Tibial artery (tissue), 4 donors: ENCODE results near the gene ETV2.

Experiments used
- DNase-seq, 2 donors: peaks; one replicate each; pipeline ENCODE4 v3.0.0-alpha.2; 2019
- H3K27ac ChIP-seq, 2 donors: fragments of 200-600 bp; sonication (generic) in 1 of 2; 1 replicate in 1 of 2; 2 replicates in 1 of 2; pipeline ENCODE4 v1.5.1; 2018 to 2019; ENCODE audit warnings: mild to moderate bottlenecking in 1 of 2
- H3K27me3 ChIP-seq, 2 donors: fragments of 200-600 bp; sonication (generic) in 1 of 2; one replicate each; pipeline versions ENCODE4 v1.5.1 to v1.6.0; 2016 to 2019
- H3K36me3 ChIP-seq, 3 donors: fragments of 200-600 bp; sonication (generic) in 2 of 3; one replicate each; pipeline ENCODE4 v1.5.1; 2016 to 2019; ENCODE audit warnings: mild to moderate bottlenecking in 2 of 3
- H3K4me1 ChIP-seq, 4 donors: fragments of 200-600 bp; sonication (generic) in 2 of 4; 1 replicate in 3 of 4; 2 replicates in 1 of 4; pipeline ENCODE4 v1.5.1; 2016 to 2019
- H3K4me3 ChIP-seq, 2 donors: fragments of 200-600 bp; sonication (generic) in 1 of 2; 1 replicate in 1 of 2; 2 replicates in 1 of 2; pipeline ENCODE4 v1.5.1; 2018 to 2019; ENCODE audit warnings: mild to moderate bottlenecking in 2 of 2
- H3K9me3 ChIP-seq, 3 donors: fragments of 200-600 bp; sonication (generic) in 1 of 3; one replicate each; pipeline ENCODE4 v1.5.1; 2016 to 2019
- CTCF ChIP-seq, 2 experiments: fragments of 200-600 bp in 1 of 2; fragments of 450-650 bp in 1 of 2; IDR thresholded peaks; one replicate each; pipeline ENCODE4 v1.5.1; 2017 to 2019; ENCODE audit warnings: antibody characterized with exemption in 2 of 2, mild to moderate bottlenecking in 1 of 2, moderate library complexity in 1 of 2
- intact Hi-C: fragments of 100-400 bp; cut with DNase I; formaldehyde crosslinking; loops from one replicate; pipeline ENCODE4 v1.15.0; 2023; ENCODE audit warnings: low total_unique reads

ETV2 gene

DNA sequence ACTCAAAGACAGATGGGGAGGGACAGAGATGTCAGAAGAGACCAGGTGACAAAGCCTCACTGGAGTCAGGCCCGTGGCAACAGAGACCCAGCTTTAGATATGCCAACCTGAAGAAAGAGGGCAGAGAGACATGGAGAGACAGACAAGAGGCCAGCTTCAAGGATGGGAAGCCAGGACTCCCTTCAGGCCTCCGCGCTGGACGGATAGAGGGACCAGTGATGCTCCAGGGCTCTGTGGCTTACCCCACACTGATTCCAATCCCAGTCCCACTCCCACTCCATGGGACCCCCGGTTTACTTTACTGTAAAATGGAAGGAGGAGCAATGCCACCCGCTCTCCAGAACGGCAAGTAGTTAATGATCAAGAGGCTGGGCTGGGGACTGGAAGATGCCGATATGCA is 1.7 kb upstream of the ETV2 start:
- H3K36me3 ChIP-seq, result peaks cover 17 to 35% (median 32%) of the 10 kb centered on the region in 3 donors
- intact Hi-C loops, result no loop called here
- peaks cover 4 to 21% (median 14%) of the 10 kb centered on the region in 4 donors for H3K4me1 ChIP-seq
- H3K27ac ChIP-seq, result no peak overlapping the region
- TF ChIP-seq CTCF (IDR thresholded peaks at IDR 0.05), result no peak
- H3K9me3 ChIP-seq, result no peaks in the 10 kb centered on the region
- H3K4me3 ChIP-seq, result no peak overlapping the region
- DNase-seq, result no peak
- no peaks in the 10 kb centered on the region for H3K27me3 ChIP-seq

DNA sequence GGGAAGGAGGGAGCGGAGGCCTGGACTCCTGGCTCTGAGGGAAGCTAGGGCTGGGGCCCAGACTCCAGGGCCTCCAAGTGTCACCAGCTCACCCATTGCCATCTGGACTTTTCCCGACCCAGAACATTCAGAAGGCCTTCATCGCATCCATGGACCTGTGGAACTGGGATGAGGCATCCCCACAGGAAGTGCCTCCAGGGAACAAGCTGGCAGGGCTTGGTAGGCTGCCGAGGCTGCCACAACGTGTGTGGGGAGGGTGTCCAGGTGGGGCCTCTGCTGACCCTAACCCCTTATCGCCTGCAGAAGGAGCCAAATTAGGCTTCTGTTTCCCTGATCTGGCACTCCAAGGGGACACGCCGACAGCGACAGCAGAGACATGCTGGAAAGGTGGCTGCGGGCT is 767 bp downstream of the ETV2 start:
- no peaks in the 10 kb centered on the region for H3K9me3 ChIP-seq
- no peak overlapping the region for H3K27ac ChIP-seq
- H3K4me3 ChIP-seq, result no peak overlapping the region
- no peak for DNase-seq
- no peak for TF ChIP-seq CTCF (IDR thresholded peaks at IDR 0.05)
- peaks cover 4 to 11% (median 10%) of the 10 kb centered on the region in 3 donors for H3K36me3 ChIP-seq
- H3K27me3 ChIP-seq, result no peaks in the 10 kb centered on the region
- H3K4me1 ChIP-seq, result peaks cover 4 to 29% (median 21%) of the 10 kb centered on the region in 4 donors
- intact Hi-C loops, result no loop called here

DNA sequence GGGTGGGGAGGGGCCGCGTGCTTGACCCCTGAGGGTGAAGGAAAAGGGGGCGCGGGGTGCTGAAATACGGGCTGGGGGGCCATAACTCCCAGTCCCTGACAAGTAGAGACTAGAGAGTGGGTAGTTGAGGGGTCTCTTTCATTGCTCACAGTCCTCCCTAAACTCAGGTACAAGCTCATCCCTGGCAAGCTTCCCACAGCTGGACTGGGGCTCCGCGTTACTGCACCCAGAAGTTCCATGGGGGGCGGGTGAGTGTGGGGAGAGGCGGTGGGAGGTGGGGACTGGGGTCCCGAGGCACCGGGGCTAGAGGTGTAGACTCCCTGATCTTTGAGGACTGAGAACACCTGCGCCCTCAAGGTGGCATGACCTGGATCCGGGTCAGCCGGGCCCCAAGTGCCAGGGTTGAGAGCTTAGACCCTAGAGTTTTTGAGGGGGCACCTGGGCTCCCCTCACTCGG is 1.3 kb downstream of the ETV2 start:
- Histone ChIP-seq H3K36me3 (peaks cover 0 to 6% (median 5%) of the 10 kb centered on the region in 3 donors), H3K4me3 (peak overlapping the region; percentile 59 to 73), H3K27me3 (no peaks in the 10 kb centered on the region), H3K4me1 (peaks cover 4 to 34% (median 24%) of the 10 kb centered on the region in 4 donors), H3K9me3 (no peaks in the 10 kb centered on the region), H3K27ac (peak overlapping the region; percentile 72 to 93)
- no peak for TF ChIP-seq CTCF (IDR thresholded peaks at IDR 0.05)
- intact Hi-C loops, result no loop called here
- no peak for DNase-seq

DNA sequence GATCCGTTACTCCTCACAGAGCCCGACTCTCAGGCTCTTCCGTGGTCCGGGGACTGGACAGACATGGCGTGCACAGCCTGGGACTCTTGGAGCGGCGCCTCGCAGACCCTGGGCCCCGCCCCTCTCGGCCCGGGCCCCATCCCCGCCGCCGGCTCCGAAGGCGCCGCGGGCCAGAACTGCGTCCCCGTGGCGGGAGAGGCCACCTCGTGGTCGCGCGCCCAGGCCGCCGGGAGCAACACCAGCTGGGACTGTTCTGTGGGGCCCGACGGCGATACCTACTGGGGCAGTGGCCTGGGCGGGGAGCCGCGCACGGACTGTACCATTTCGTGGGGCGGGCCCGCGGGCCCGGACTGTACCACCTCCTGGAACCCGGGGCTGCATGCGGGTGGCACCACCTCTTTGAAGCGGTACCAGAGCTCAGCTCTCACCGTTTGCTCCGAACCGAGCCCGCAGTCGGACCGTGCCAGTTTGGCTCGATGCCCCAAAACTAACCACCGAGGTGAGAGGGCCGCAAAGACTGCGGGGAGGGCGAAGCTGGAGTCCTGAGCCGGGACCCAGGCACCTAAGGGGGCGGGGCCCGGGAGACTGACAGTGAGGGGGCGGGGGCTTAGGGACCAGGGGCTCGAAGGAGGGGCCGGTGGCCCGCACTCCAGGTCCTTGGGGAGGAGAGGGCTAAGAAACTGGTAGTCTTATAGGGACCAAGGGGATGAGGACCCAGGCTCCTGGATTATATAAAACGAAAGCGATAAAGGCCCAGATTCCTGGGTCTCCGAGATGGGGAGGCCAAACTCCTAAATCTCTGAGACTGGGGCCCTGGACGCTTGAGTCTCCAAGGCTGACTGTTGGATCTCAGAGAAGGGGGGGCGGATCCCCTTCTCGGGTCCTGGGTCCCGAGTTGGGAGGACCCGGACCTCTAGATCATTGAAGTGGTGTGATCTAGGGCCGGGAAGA is 2.0 kb downstream of the ETV2 start:
- peak; percentile 71 to 87 for DNase-seq
- intact Hi-C loops, result loop anchor here (2.0 kb wide), 1 partner anchor 15 kb away; the partner anchor contains the start of gene RBM42

More for the DNA sequence above, 2.0 kb downstream of the ETV2 start:
- no peak for TF ChIP-seq CTCF (IDR thresholded peaks at IDR 0.05)
- H3K4me1 ChIP-seq, result peaks cover 4 to 34% (median 24%) of the 10 kb centered on the region in 4 donors
- H3K4me3 ChIP-seq, result peak overlapping the region; percentile 59 to 73
- no peaks in the 10 kb centered on the region for H3K27me3 ChIP-seq
- peak overlapping the region; percentile 72 to 93 for H3K27ac ChIP-seq
- no peaks in the 10 kb centered on the region for H3K36me3 ChIP-seq
- no peaks in the 10 kb centered on the region for H3K9me3 ChIP-seq
